HG02588 (cell line): ENCODE results near the gene UBTD1.

Source experiments
- ATAC-seq: cut with Tn5 transposase; IDR thresholded peaks from one replicate; pipeline ENCODE4 v1.9.1; 2021; ENCODE audit warnings: mild to moderate bottlenecking, moderate library complexity; ENCODE audit not compliant: unreplicated experiment

Gene UBTD1

GRCh38 chr10:97580421-97581367 is 82.0 kb downstream of the UBTD1 start:
- ATAC-seq, result no peak

GRCh38 chr10:97582169-97582568 is 83.4 kb downstream of the UBTD1 start:
- no peak for ATAC-seq

- no peak for ATAC-seq
These were observed 84.8 kb downstream of the UBTD1 start for GRCh38 chr10:97583476-97583875.

GRCh38 chr10:97584060-97584797 is 85.5 kb downstream of the UBTD1 start, which contains the start of gene HOGA1:
Gene HOGA1, plus strand, starts transcription at chr10:97584389. Its CDS starts 315 bp downstream, at chr10:97584704.
- ATAC-seq, result peak; percentile 71

GRCh38 chr10:97584798-97585438 is 86.2 kb downstream of the UBTD1 start:
- ATAC-seq, result no peak

- ATAC-seq, result no peak
These were observed 86.7 kb downstream of the UBTD1 start for GRCh38 chr10:97585439-97585811.

- ATAC-seq, result no peak
These were observed 88.5 kb downstream of the UBTD1 start for GRCh38 chr10:97587183-97587582.

- ATAC-seq, result no peak
These were observed 90.8 kb downstream of the UBTD1 start, which contains the start of gene C10orf62 for GRCh38 chr10:97589479-97589878. Gene C10orf62, plus strand, starts transcription at chr10:97589721. Its CDS starts 177 bp downstream, at chr10:97589898.

GRCh38 chr10:97590082-97590747 is 91.5 kb downstream of the UBTD1 start:
- ATAC-seq, result no peak

DNA sequence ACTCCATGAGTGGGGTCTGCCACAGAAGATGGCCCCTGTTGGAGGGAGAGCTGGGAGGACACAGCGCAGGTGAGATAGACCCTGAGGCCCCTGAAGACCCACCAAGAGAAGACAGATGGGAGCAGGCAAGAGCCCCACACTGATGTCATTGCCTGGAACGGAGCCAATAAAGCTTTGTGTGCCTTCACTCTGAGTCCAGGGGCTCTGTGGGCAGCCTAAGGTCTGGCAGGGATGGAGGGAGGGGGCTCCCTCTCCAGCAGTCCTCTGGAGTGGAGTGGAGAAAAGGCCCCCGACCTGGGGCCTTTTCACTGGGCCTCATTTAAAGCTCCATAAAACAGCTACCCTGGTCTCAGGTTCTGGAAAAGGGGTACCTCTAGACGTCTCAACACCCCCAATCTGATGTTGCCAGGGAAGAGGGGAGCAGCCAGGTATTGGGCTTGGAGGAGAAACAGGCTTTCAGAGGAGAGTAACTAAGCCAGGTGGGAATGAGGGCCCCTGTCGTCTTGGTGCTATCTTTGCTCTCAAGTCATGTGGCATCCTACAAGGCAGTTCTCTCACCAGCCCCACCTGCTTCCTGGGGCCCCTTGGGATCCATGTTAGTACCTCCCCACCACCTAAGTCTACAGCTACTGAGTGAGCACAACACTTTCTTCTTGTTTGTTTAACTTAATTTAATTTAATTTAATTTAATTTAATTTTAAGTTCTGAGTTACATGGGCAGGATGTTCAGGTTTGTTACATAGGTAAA is 92.2 kb downstream of the UBTD1 start:
- no peak for ATAC-seq

GRCh38 chr10:97593421-97593820 is 94.7 kb downstream of the UBTD1 start:
- ATAC-seq, result no peak

- ATAC-seq, result no peak
These were observed 97.7 kb downstream of the UBTD1 start for GRCh38 chr10:97596101-97597082.

DNA sequence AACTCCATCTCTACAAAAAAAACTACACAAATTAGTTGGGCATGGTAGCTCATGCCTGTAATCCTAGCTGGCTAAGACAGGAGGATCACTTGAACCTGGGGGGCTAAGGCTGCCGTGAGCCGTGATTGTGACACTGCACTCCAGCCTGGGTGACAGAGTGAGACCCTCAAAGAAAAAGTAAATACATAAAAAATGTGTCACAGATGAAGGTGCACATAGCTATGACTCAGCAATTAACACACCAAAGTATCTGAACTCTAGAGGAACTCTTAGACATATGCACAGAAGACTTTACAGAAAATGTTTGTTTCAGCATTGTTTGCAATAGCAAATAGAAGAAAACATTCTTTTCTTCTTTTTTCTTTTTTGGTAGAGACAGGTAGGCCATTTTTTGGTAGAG is 99.1 kb downstream of the UBTD1 start:
- no peak for ATAC-seq

DNA sequence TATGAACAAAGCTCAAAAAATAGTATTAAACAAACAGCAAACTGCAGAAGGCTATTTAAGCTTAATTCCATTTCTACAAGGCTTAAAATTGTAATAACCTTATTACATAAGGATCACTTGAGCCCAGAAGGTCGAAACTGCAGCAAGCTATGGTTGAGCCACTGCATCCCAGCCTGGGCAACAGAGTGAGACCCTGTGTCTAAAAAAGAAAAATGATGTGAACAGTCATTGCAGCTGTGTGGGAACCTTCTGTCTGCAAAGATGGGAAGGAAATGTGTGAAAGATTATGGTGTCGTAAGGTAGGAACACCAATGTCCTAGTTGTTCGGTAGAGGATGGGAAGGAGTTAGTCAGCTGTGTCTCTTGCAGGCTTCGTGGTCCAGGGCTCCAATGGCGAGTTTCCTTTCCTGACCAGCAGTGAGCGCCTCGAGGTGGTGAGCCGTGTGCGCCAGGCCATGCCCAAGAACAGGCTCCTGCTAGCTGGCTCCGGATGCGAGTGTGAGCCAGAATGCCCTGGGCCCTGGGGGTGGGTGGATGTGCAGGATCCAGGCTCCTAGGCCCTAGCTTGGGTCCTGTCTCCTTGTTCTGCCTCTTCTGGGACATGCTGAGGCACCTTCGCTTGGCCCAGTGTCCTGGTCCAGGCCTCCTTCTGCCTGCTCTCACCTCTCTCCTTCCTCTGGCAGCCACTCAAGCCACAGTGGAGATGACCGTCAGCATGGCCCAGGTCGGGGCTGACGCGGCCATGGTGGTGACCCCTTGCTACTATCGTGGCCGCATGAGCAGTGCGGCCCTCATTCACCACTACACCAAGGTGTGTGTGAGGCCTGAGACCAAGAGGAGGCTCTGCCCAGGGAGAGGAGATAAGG is 99.9 kb downstream of the UBTD1 start:
- no peak for ATAC-seq

- ATAC-seq, result no peak
These were observed 100.5 kb downstream of the UBTD1 start for GRCh38 chr10:97599272-97599619.

DNA sequence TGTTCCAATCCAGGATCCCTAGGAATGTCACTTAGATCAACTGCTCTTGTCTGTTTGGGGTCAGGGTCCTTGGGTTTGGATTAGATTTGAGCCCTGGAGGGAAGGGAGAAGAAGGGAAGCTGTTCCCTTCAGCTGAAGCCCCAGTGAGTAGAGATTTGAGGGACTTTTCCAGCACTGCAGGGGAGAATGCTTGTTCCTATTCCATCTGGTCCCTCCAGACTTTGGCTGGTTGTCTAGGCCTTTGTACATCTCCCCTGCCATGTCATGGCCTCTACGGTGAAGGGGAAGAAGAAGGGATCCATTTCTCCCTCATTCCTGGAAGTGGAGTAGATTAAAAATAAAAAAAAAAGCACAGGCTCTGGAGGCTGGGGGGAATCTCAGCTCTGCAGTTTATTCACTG is 101.9 kb downstream of the UBTD1 start:
- ATAC-seq, result no peak

- ATAC-seq, result no peak
These were observed 102.8 kb downstream of the UBTD1 start for GRCh38 chr10:97601268-97602215.
